Thyroid gland (tissue), 4 donors: ENCODE data around the gene BNC1.

Experiments used
- POLR2A ChIP-seq, 2 donors: fragments of 450-650 bp; IDR thresholded peaks; one replicate each; pipeline ENCODE4 v1.6.1; 2017; ENCODE audit warnings: antibody characterized with exemption in 2 of 2, mild to moderate bottlenecking in 2 of 2, moderate library complexity in 1 of 2
- TF ChIP-seq, protein P1 (sequence below), 6 experiments: fragments of 200-600 bp in 3 of 6; fragments of 450-650 bp in 3 of 6; sonication (generic) in 3 of 6; IDR thresholded peaks; one replicate each; pipeline ENCODE4 v1.5.1; 2016 to 2019; ENCODE audit warnings: antibody characterized with exemption in 6 of 6, mild to moderate bottlenecking in 2 of 6, inconsistent platforms in 1 of 6, moderate library complexity in 1 of 6

DNA sequence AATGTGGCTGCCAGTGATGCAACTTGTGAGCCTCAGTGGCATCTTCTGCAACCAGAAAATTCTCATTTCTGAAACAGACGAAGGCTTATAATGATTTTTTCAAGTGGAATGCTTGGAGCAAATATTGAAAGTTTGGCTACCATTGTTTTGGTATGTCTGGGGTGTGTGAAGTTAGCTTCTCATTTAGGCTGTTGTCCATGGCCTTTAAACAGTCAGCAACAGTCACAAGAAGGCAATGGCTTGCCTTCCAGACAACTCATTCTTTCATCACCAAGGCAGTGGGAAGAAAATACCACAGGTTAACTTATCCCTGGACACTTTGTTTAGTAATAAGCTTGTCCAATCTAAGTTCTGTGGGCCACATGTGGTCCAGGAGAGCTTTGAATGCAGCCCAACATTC is 4.7 kb upstream of the BNC1 start:
- TF ChIP-seq, protein P1, sequence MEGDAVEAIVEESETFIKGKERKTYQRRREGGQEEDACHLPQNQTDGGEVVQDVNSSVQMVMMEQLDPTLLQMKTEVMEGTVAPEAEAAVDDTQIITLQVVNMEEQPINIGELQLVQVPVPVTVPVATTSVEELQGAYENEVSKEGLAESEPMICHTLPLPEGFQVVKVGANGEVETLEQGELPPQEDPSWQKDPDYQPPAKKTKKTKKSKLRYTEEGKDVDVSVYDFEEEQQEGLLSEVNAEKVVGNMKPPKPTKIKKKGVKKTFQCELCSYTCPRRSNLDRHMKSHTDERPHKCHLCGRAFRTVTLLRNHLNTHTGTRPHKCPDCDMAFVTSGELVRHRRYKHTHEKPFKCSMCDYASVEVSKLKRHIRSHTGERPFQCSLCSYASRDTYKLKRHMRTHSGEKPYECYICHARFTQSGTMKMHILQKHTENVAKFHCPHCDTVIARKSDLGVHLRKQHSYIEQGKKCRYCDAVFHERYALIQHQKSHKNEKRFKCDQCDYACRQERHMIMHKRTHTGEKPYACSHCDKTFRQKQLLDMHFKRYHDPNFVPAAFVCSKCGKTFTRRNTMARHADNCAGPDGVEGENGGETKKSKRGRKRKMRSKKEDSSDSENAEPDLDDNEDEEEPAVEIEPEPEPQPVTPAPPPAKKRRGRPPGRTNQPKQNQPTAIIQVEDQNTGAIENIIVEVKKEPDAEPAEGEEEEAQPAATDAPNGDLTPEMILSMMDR (IDR thresholded peaks at IDR 0.05), result no peak
- TF ChIP-seq POLR2A (IDR thresholded peaks at IDR 0.05), result no peak
